Smooth muscle cell (in vitro differentiated cells): ENCODE results near the gene CENPM. TPM values are rescaled to one million over a fixed set of nuclear protein-coding genes. Genes with fewer than 3 reads are reported as not detected.
A peak's percentile ranks its signal among the peaks of the same experiment; 100 is the strongest.

Source experiments
- DNase-seq: peaks from one replicate; lab custom pipeline; 2025; ENCODE audit not compliant: unreplicated experiment; lab: John Stamatoyannopoulos, UW
- H2AFZ ChIP-seq: fragments of 200-600 bp; sonication (generic); 2 replicates; pipeline ENCODE4 v1.6.0; 2016; ENCODE audit warnings: antibody characterized with exemption, low read depth, mild to moderate bottlenecking
- H3F3A ChIP-seq: fragments of 200-600 bp; sonication (generic); 2 replicates; pipeline ENCODE4 v1.6.0; 2017; ENCODE audit warnings: antibody characterized with exemption, low read depth
- H3K27ac ChIP-seq: fragments of 200-600 bp; sonication (generic); 2 replicates; pipeline ENCODE4 v1.5.1; 2016; ENCODE audit warnings: low read depth, mild to moderate bottlenecking
- H3K27me3 ChIP-seq: fragments of 200-600 bp; sonication (generic); 2 replicates; pipeline ENCODE4 v1.6.1; 2016; ENCODE audit warnings: low read depth, mild to moderate bottlenecking
- H3K36me3 ChIP-seq: fragments of 200-600 bp; sonication (generic); 2 replicates; pipeline ENCODE4 v1.5.1; 2016; ENCODE audit warnings: low read depth
- H3K4me1 ChIP-seq: fragments of 200-600 bp; sonication (generic); 2 replicates; pipeline ENCODE4 v1.5.1; 2016; ENCODE audit warnings: low read depth
- H3K4me2 ChIP-seq: fragments of 200-600 bp; sonication (generic); 2 replicates; pipeline ENCODE4 v1.6.0; 2016; ENCODE audit warnings: mild to moderate bottlenecking
- H3K4me3 ChIP-seq: fragments of 200-600 bp; sonication (generic); 2 replicates; pipeline ENCODE4 v1.5.1; 2016; ENCODE audit warnings: mild to moderate bottlenecking
- H3K79me2 ChIP-seq: fragments of 200-600 bp; sonication (generic); 2 replicates; pipeline ENCODE4 v1.6.0; 2016; ENCODE audit warnings: low read depth, mild to moderate bottlenecking
- H3K9ac ChIP-seq: fragments of 200-600 bp; sonication (generic); 2 replicates; pipeline ENCODE4 v1.6.0; 2016; ENCODE audit warnings: low read depth
- H3K9me3 ChIP-seq: fragments of 200-600 bp; sonication (generic); replicated peaks from 2 replicates; pipeline ENCODE4 v1.5.1; 2016; ENCODE audit warnings: low read depth
- H4K20me1 ChIP-seq: fragments of 200-600 bp; sonication (generic); 2 replicates; pipeline ENCODE4 v1.6.0; 2016; ENCODE audit warnings: low read depth
- CTCF ChIP-seq: fragments of 200-600 bp; sonication (generic); IDR thresholded peaks from 2 replicates; pipeline ENCODE4 v1.5.1; 2017; ENCODE audit warnings: borderline replicate concordance, mild to moderate bottlenecking, antibody characterized with exemption; ENCODE audit not compliant: insufficient read depth, poor library complexity, severe bottlenecking
- WGBS: methylation state at CpG from one replicate; pipeline ENCODE4 v1.1.7; 2016; ENCODE audit warnings: low lambda C conversion rate; 5-methylcytosine and 5-hydroxymethylcytosine counted together
- polyA plus RNA-seq: library from polyadenylated mRNA; unstranded; fragments of >200 nt; fragmentation: Nextera tagmentation; extraction: Ambion mirVana; gene quantifications from 2 replicates; pipeline ENCODE4 v1.2.1, GENCODE V29; 2016
- total RNA-seq: library from RNA; depleted of rRNA; stranded (reverse); fragments of >200 nt; gene quantifications from 2 replicates; pipeline ENCODE4 v1.2.3, GENCODE V29; 2014

CENPM gene
- total and polyA plus RNA-seq, 2 experiments from 2014 or later: 5.6 to 16.0 TPM

GRCh38 chr22:41912338-41913039, 34.5 kb downstream of the CENPM start:
- Histone ChIP-seq H3K27ac (no peak overlapping the region), H3F3A (no peaks in the 10 kb centered on the region), H3K36me3 (no peaks in the 10 kb centered on the region), H3K27me3 (peaks cover 87% of the 10 kb centered on the region), H3K4me3 (no peak overlapping the region), H3K79me2 (no peaks in the 10 kb centered on the region), H3K4me2 (no peak overlapping the region), H4K20me1 (peaks cover 34% of the 10 kb centered on the region), H3K9me3 (no peaks in the 10 kb centered on the region), H3K9ac (no peak overlapping the region), H3K4me1 (peaks cover 7% of the 10 kb centered on the region), H2AFZ (no peak overlapping the region)
- no peak for DNase-seq
- WGBS: 83% methylated on average over 9 of the region's 9 CpGs
- TF ChIP-seq CTCF: no peak

GRCh38 chr22:41911001-41911611, 35.8 kb downstream of the CENPM start:
- Histone ChIP-seq H3K27me3 (peaks cover 74% of the 10 kb centered on the region), H2AFZ (no peak overlapping the region)

GRCh38 chr22:41910050-41911000, 36.6 kb downstream of the CENPM start:
- no peak for TF ChIP-seq CTCF
- H3K4me1 ChIP-seq: peaks cover 7% of the 10 kb centered on the region
- H4K20me1 ChIP-seq: peaks cover 55% of the 10 kb centered on the region
- no peak overlapping the region for H3K9ac ChIP-seq
- H3K9me3 ChIP-seq: no peaks in the 10 kb centered on the region
- H3K79me2 ChIP-seq: no peaks in the 10 kb centered on the region
- H3K4me3 ChIP-seq: peak overlapping the region; percentile 38
- H3K4me2 ChIP-seq: peak overlapping the region; percentile 89
- H3K27ac ChIP-seq: no peak overlapping the region
- WGBS: 7% methylated on average over 57 of the region's 112 CpGs
- no peak for DNase-seq
- H3K36me3 ChIP-seq: no peaks in the 10 kb centered on the region
- no peaks in the 10 kb centered on the region for H3F3A ChIP-seq
- H2AFZ ChIP-seq: no peak overlapping the region
- peaks cover 66% of the 10 kb centered on the region for H3K27me3 ChIP-seq

More at GRCh38 chr22:41911001-41911611, 35.8 kb downstream of the CENPM start:
- Histone ChIP-seq H3K27ac (no peak overlapping the region), H3F3A (no peaks in the 10 kb centered on the region), H3K79me2 (no peaks in the 10 kb centered on the region), H3K4me3 (peak overlapping the region; percentile 38), H3K9ac (no peak overlapping the region), H3K9me3 (no peaks in the 10 kb centered on the region), H3K4me1 (peaks cover 7% of the 10 kb centered on the region), H3K36me3 (no peaks in the 10 kb centered on the region), H4K20me1 (peaks cover 48% of the 10 kb centered on the region), H3K4me2 (peak overlapping the region; percentile 89)
- WGBS: 40% methylated on average over 16 of the region's 37 CpGs
- no peak for DNase-seq
- no peak for TF ChIP-seq CTCF
